HepG2 (cell line): ENCODE data around the gene PRICKLE2. TPM values are rescaled to one million over a fixed set of nuclear protein-coding genes. Genes with fewer than 3 reads are reported as not detected.

Experiments used
- ATAC-seq: fragments of 200-7000 bp; cut with Tn5 transposase; 3 replicates; pipeline ENCODE4 v1.9.1; 2020; ENCODE audit warnings: mild to moderate bottlenecking, moderate library complexity
- BruUV-seq: library from RNA; stranded (reverse); fragments of 400-500 nt; replicated peaks from 2 replicates; lab custom pipeline; 2021; lab: Mats Ljungman, UMichigan
- CTCF ChIA-PET: fragments of 300-600 bp; formaldehyde crosslinking; extraction: SDS; loops from one replicate; lab custom pipeline; 2021; ENCODE audit warnings: low total read pairs, inconsistent platforms, low intra/inter-chr PET ratio; lab: Yijun Ruan, JAX
- POLR2A ChIA-PET: fragments of 350-600 bp; sonication (Branson Sonifier 250); formaldehyde crosslinking; loops from one replicate; lab custom pipeline; 2020; ENCODE audit warnings: antibody characterized with exemption, inconsistent platforms; lab: Yijun Ruan, JAX
- DNase-seq: peaks from one replicate; pipeline ENCODE4 v3.0.0-alpha.2; 2015; ENCODE audit warnings: low spot score
- FAIRE-seq: peaks from 3 replicates; lab custom pipeline; 2011; peaks lifted over from hg19 to GRCh38; lab: Jason Lieb, UNC
- H2AFZ ChIP-seq: one replicate; pipeline ENCODE4 v1.6.1; 2011; ENCODE audit warnings: low read length, inconsistent platforms
- H3K27ac ChIP-seq: fragments of 300-600 bp; 3 replicates; pipeline ENCODE4 v1.8.0; 2011; ENCODE audit warnings: mixed run types, mild to moderate bottlenecking, mixed read lengths, low read length, inconsistent platforms; ENCODE audit not compliant: insufficient read depth; ENCODE audit errors: extremely low read length
- H3K27me3 ChIP-seq, 2 experiments: fragments of 200-600 bp in 1 of 2; 2 replicates in 1 of 2; 3 replicates in 1 of 2; pipeline versions ENCODE4 v1.6.0 to v1.8.0; 2011; ENCODE audit warnings: low read length in 2 of 2, mild to moderate bottlenecking in 2 of 2, moderate library complexity in 2 of 2, inconsistent platforms in 1 of 2; ENCODE audit not compliant: insufficient read depth in 2 of 2, control insufficient read depth in 1 of 2
- H3K36me3 ChIP-seq, 2 experiments: fragments of 200-600 bp in 1 of 2; replicated peaks in 1 of 2; 2 replicates in 1 of 2; 3 replicates in 1 of 2; pipeline versions ENCODE4 v1.5.1 to v1.8.0; 2011; ENCODE audit warnings: low read length in 2 of 2, inconsistent platforms in 1 of 2; ENCODE audit not compliant: insufficient read depth in 2 of 2, control insufficient read depth in 1 of 2
- H3K4me1 ChIP-seq: 2 replicates; pipeline ENCODE4 v1.5.1; 2012; ENCODE audit warnings: low read length, inconsistent platforms; ENCODE audit not compliant: insufficient read depth
- H3K4me2 ChIP-seq: 2 replicates; pipeline ENCODE4 v1.6.0; 2011; ENCODE audit warnings: low read depth, low read length, inconsistent platforms
- H3K4me3 ChIP-seq, 3 experiments: fragments of 200-600 bp in 1 of 3; sonication (generic), shearing (Covaris generic) in 1 of 3; replicated peaks in 1 of 3; 2 replicates each; pipeline ENCODE4 v1.5.1; 2011 to 2016; ENCODE audit warnings: low read length in 3 of 3, inconsistent platforms in 2 of 3, low read depth in 2 of 3, mild to moderate bottlenecking in 2 of 3, control low read depth in 1 of 3, mixed read lengths in 1 of 3; ENCODE audit not compliant: insufficient read depth in 1 of 3
- H3K79me2 ChIP-seq: one replicate; pipeline ENCODE4 v1.6.1; 2011; ENCODE audit warnings: low read length, inconsistent platforms; ENCODE audit not compliant: insufficient read depth
- H3K9ac ChIP-seq: 2 replicates; pipeline ENCODE4 v1.6.0; 2011; ENCODE audit warnings: mild to moderate bottlenecking, low read depth, low read length, inconsistent platforms; ENCODE audit not compliant: insufficient read depth
- H3K9me3 ChIP-seq: 2 replicates; pipeline ENCODE4 v1.5.1; 2012; ENCODE audit warnings: mild to moderate bottlenecking, low read length
- H4K20me1 ChIP-seq: 2 replicates; pipeline ENCODE4 v1.6.0; 2011; ENCODE audit warnings: inconsistent platforms, mild to moderate bottlenecking, low read length, moderate library complexity; ENCODE audit not compliant: insufficient read depth
- HBP1 ChIP-seq: IDR thresholded peaks from 2 replicates; pipeline ENCODE4 v1.6.1; 2016; ENCODE audit warnings: low read depth, control low read depth
- MXI1 ChIP-seq: IDR thresholded peaks from 3 replicates; pipeline ENCODE4 v1.6.1; 2012; ENCODE audit warnings: low read depth, low read length, inconsistent platforms, borderline replicate concordance
- NFE2 ChIP-seq: sonication (generic); formaldehyde crosslinking; IDR thresholded peaks from 2 replicates; pipeline ENCODE4 v1.4.0; 2020; ENCODE audit warnings: missing genetic modification reagents
- NR1H2 ChIP-seq: sonication (generic); formaldehyde crosslinking; IDR thresholded peaks from 2 replicates; pipeline ENCODE4 v1.8.1; 2022; ENCODE audit warnings: low read depth, missing genetic modification reagents, borderline replicate concordance
- ZBTB39 ChIP-seq: sonication (generic); formaldehyde crosslinking; IDR thresholded peaks from 2 replicates; pipeline ENCODE4 v1.5.0; 2020; ENCODE audit warnings: missing genetic modification reagents
- ZBTB43 ChIP-seq: sonication (generic); formaldehyde crosslinking; conservative IDR thresholded peaks from 2 replicates; pipeline ENCODE4 v1.4.0; 2020; ENCODE audit warnings: missing genetic modification reagents
- ZBTB44 ChIP-seq: sonication (generic); formaldehyde crosslinking; IDR thresholded peaks from 2 replicates; pipeline ENCODE4 v1.4.0; 2020; ENCODE audit warnings: missing genetic modification reagents
- ZNF12 ChIP-seq: sonication (generic); formaldehyde crosslinking; IDR thresholded peaks from 2 replicates; pipeline ENCODE4 v1.5.0; 2020; ENCODE audit warnings: missing genetic modification reagents
- ZNF234 ChIP-seq: sonication (generic); formaldehyde crosslinking; conservative IDR thresholded peaks from 2 replicates; pipeline ENCODE4 v1.5.1; 2020; ENCODE audit warnings: mild to moderate bottlenecking, missing genetic modification reagents
- ZNF574 ChIP-seq: sonication (generic); formaldehyde crosslinking; IDR thresholded peaks from 2 replicates; pipeline ENCODE4 v1.4.0; 2020; ENCODE audit warnings: missing genetic modification reagents
- ZNF724P ChIP-seq: sonication (generic); formaldehyde crosslinking; IDR thresholded peaks from 2 replicates; pipeline ENCODE4 v1.8.0; 2022; ENCODE audit warnings: missing genetic modification reagents, borderline replicate concordance
- ZNF784 ChIP-seq: sonication (generic); formaldehyde crosslinking; IDR thresholded peaks from 2 replicates; pipeline ENCODE4 v1.5.1; 2020; ENCODE audit warnings: missing genetic modification reagents, mild to moderate bottlenecking, borderline replicate concordance
- WGBS: methylation state at CpG from one replicate; pipeline ENCODE4 v1.1.6; 2017; ENCODE audit warnings: low lambda C conversion rate; 5-methylcytosine and 5-hydroxymethylcytosine counted together
- in situ Hi-C: cut with HindIII; loops from 2 replicates; pipeline ENCODE4 v1.10.0; 2017; ENCODE audit warnings: low pct_unique_long_range_greater_than_20kb; ENCODE audit not compliant: extremely low pct_ligation_motif_present
- intact Hi-C: fragments of 100-400 bp; cut with micrococcal nuclease; formaldehyde crosslinking; loops from one replicate; pipeline ENCODE4 v1.10.0; 2022; ENCODE audit not compliant: unreplicated experiment
- polyA plus RNA-seq, 8 experiments: library from polyadenylated mRNA; depleted of rRNA in 3 of 8; stranded (reverse) in 7 of 8; unstranded in 1 of 8; fragments of >200 nt; fragmentation: Illumina TruSeq in 4 of 8; extraction: Trizol in 4 of 8; gene quantifications; 2 replicates each; pipeline versions ENCODE4 v1.2.1 to v1.2.3, GENCODE V29; 2011 to 2016; ENCODE audit warnings: low read depth in 4 of 8, missing spikeins in 1 of 8, mixed read lengths in 1 of 8; ENCODE audit not compliant: insufficient read depth in 1 of 8
- total RNA-seq, 5 experiments: library from RNA; depleted of rRNA; stranded (reverse); fragments of >200 nt; fragmentation: Illumina TruSeq; extraction: Trizol; gene quantifications; 2 replicates each; pipeline ENCODE4 v1.2.3, GENCODE V29; 2016; ENCODE audit warnings: low read depth in 1 of 5

The PRICKLE2 gene
- total and polyA plus RNA-seq, 2 of the 13 experiments (the other 11 are each of a cell fraction or from before 2014, with no cell fraction given), result 0.01 to 0.07 TPM

- H3K4me1 ChIP-seq, result no peaks in the 10 kb centered on the region
- no peaks in the 10 kb centered on the region for H3K9me3 ChIP-seq
- ChIA-PET POLR2A (no interaction called here), CTCF (no interaction called here)
- DNase-seq (no peak), FAIRE-seq (no peak), ATAC-seq (no peak)
- H3K36me3 ChIP-seq, result no peaks in the 10 kb centered on the region
- no peak overlapping the region for H3K4me3 ChIP-seq
- intact Hi-C loops, result no loop called here
- no TSS peak for BruUV-seq
- H3K9ac ChIP-seq, result no peak overlapping the region
- no peak overlapping the region for H3K4me2 ChIP-seq
- no peaks in the 10 kb centered on the region for H3K79me2 ChIP-seq
- no peak overlapping the region for H3K27ac ChIP-seq
- in situ Hi-C loops, result no loop called here
- no peaks in the 10 kb centered on the region for H3K27me3 ChIP-seq
- H4K20me1 ChIP-seq, result no peaks in the 10 kb centered on the region
- no peak overlapping the region for H2AFZ ChIP-seq
- WGBS, result 31% methylated on average over 2 of the region's 2 CpGs
- no peak for TF ChIP-seq ZNF724P (CRISPR knock-in tag)
- TF ChIP-seq ZBTB39 (CRISPR knock-in tag), result no peak
- no peak for TF ChIP-seq ZBTB43
- no peak for TF ChIP-seq ZBTB44 (CRISPR knock-in tag)
- no peak for TF ChIP-seq ZNF574 (CRISPR knock-in tag)
- no peak for TF ChIP-seq MXI1
- TF ChIP-seq HBP1 (CRISPR knock-in tag), result no peak
- TF ChIP-seq ZNF12, result no peak
- TF ChIP-seq ZNF234, result no peak
- no peak for TF ChIP-seq NFE2 (CRISPR knock-in tag)
- no peak for TF ChIP-seq NR1H2 (CRISPR knock-in tag)
- no peak for TF ChIP-seq ZNF784 (CRISPR knock-in tag)
Observed at GRCh38 chr3:64129581-64129980, 95.7 kb downstream of the PRICKLE2 start.
